Measurements from ENCODE around the gene TUSC2. TPM values are rescaled to one million over a fixed set of nuclear protein-coding genes. Genes with fewer than 3 reads are reported as not detected.
A peak's percentile ranks its signal among the peaks of the same experiment; 100 is the strongest.

Gene TUSC2
- total and polyA plus RNA-seq, 2 experiments from 2014 or later: 30.0 to 45.6 TPM

- 99% methylated on average over 15 of the region's 19 CpGs for WGBS (ENCODE audit: low lambda C conversion rate, missing lambda C conversion rate)
- Histone ChIP-seq H3K9me2 (replicated peaks; ENCODE audit: insufficient read depth) (no peaks in the 10 kb centered on the region), H3K27ac (no peak overlapping the region), H3K4me3 (no peak overlapping the region), H3K27me3 (no peaks in the 10 kb centered on the region), H3K79me2 (peaks cover 60% of the 10 kb centered on the region), H3K4me1 (ENCODE audit: insufficient read depth) (peaks cover 22% of the 10 kb centered on the region), H3K4me2 (no peak overlapping the region), H4K20me1 (ENCODE audit: insufficient read depth, poor library complexity, severe bottlenecking) (peaks cover 5% of the 10 kb centered on the region), H3K36me3 (replicated peaks; ENCODE audit: insufficient read depth, low read depth) (no peaks in the 10 kb centered on the region), H3K9me3 (ENCODE audit: low read depth) (no peaks in the 10 kb centered on the region), H2AFZ (no peak overlapping the region)
- TF ChIP-seq EZH2phosphoT487 (IDR thresholded peaks at IDR 0.05; ENCODE audit: low read depth, severe bottlenecking, unreplicated experiment) (no peak), CTCF (IDR thresholded peaks at IDR 0.05; ENCODE audit: poor library complexity) (no peak), EZH2 (IDR thresholded peaks at IDR 0.05; ENCODE audit: borderline replicate concordance) (no peak)
- no peak for DNase-seq (ENCODE audit: low spot score)
Measured at GRCh38 chr3:50331364-50331907, 3.4 kb upstream of the TUSC2 start.

- Histone ChIP-seq H3K27ac (no peak overlapping the region), H3K79me2 (peaks cover 54% of the 10 kb centered on the region)
Measured at GRCh38 chr3:50330330-50330729, 2.3 kb upstream of the TUSC2 start.

GRCh38 chr3:50327129-50327528, 894 bp downstream of the TUSC2 start:
- Histone ChIP-seq H3K4me2 (peak overlapping the region; percentile 86), H4K20me1 (ENCODE audit: insufficient read depth, poor library complexity, severe bottlenecking) (peaks cover 2% of the 10 kb centered on the region), H3K36me3 (replicated peaks; ENCODE audit: insufficient read depth, low read depth) (no peaks in the 10 kb centered on the region), H2AFZ (no peak overlapping the region), H3K9me3 (ENCODE audit: low read depth) (no peaks in the 10 kb centered on the region), H3K27me3 (no peaks in the 10 kb centered on the region), H3K79me2 (peaks cover 24% of the 10 kb centered on the region), H3K27ac (no peak overlapping the region), H3K4me3 (peak overlapping the region; percentile 18), H3K9me2 (replicated peaks; ENCODE audit: insufficient read depth) (no peaks in the 10 kb centered on the region), H3K4me1 (ENCODE audit: insufficient read depth) (peaks cover 19% of the 10 kb centered on the region)
- 85% methylated on average over 4 of the region's 4 CpGs for WGBS (ENCODE audit: low lambda C conversion rate, missing lambda C conversion rate)
- no peak for DNase-seq (ENCODE audit: low spot score)
- TF ChIP-seq CTCF (IDR thresholded peaks at IDR 0.05; ENCODE audit: poor library complexity) (no peak), EZH2 (IDR thresholded peaks at IDR 0.05; ENCODE audit: borderline replicate concordance) (no peak), EZH2phosphoT487 (IDR thresholded peaks at IDR 0.05; ENCODE audit: low read depth, severe bottlenecking, unreplicated experiment) (no peak)

More at GRCh38 chr3:50330330-50330729, 2.3 kb upstream of the TUSC2 start:
- Histone ChIP-seq H3K9me3 (ENCODE audit: low read depth) (no peaks in the 10 kb centered on the region), H3K36me3 (replicated peaks; ENCODE audit: insufficient read depth, low read depth) (no peaks in the 10 kb centered on the region), H2AFZ (no peak overlapping the region), H3K4me1 (ENCODE audit: insufficient read depth) (peaks cover 12% of the 10 kb centered on the region), H3K4me2 (no peak overlapping the region), H3K9me2 (replicated peaks; ENCODE audit: insufficient read depth) (no peaks in the 10 kb centered on the region), H3K27me3 (no peaks in the 10 kb centered on the region), H3K4me3 (no peak overlapping the region), H4K20me1 (ENCODE audit: insufficient read depth, poor library complexity, severe bottlenecking) (peaks cover 5% of the 10 kb centered on the region)
- TF ChIP-seq EZH2phosphoT487 (IDR thresholded peaks at IDR 0.05; ENCODE audit: low read depth, severe bottlenecking, unreplicated experiment): no peak
- TF ChIP-seq CTCF (IDR thresholded peaks at IDR 0.05; ENCODE audit: poor library complexity): no peak
- TF ChIP-seq EZH2 (IDR thresholded peaks at IDR 0.05; ENCODE audit: borderline replicate concordance): no peak
- WGBS (ENCODE audit: low lambda C conversion rate, missing lambda C conversion rate): 98% methylated on average over 10 of the region's 10 CpGs
- DNase-seq (ENCODE audit: low spot score): no peak

All from hepatocyte (in vitro differentiated cells).